Peyer's patch (tissue), 4 donors: ENCODE measurements around the gene PAX6. TPM values are rescaled to one million over a fixed set of nuclear protein-coding genes. Genes with fewer than 3 reads are reported as not detected.

Experiments used
- DNase-seq, 3 donors: peaks; one replicate each; pipeline ENCODE4 v3.0.0-alpha.2; 2017 to 2019
- H3K27ac ChIP-seq, 4 donors: fragments of 200-600 bp; sonication (generic); one replicate each; pipeline ENCODE4 v1.5.1; 2016 to 2019
- H3K27me3 ChIP-seq, 2 donors: fragments of 200-600 bp; sonication (generic); one replicate each; pipeline ENCODE4 v1.5.1; 2019
- H3K36me3 ChIP-seq, 3 donors: fragments of 200-600 bp; sonication (generic); one replicate each; pipeline ENCODE4 v1.5.1; 2016 to 2019
- H3K4me1 ChIP-seq, 4 donors: fragments of 200-600 bp; sonication (generic); one replicate each; pipeline ENCODE4 v1.5.1; 2016 to 2019
- H3K4me3 ChIP-seq, 4 donors: fragments of 200-600 bp; sonication (generic); 1 replicate in 3 of 4; 2 replicates in 1 of 4; pipeline ENCODE4 v1.5.1; 2016 to 2019; ENCODE audit warnings: mild to moderate bottlenecking in 1 of 4
- H3K9me3 ChIP-seq, 4 donors: fragments of 200-600 bp; sonication (generic); one replicate each; pipeline ENCODE4 v1.5.1; 2016 to 2019; ENCODE audit warnings: mild to moderate bottlenecking in 1 of 4
- CTCF ChIP-seq, 6 experiments: fragments of 450-650 bp in 4 of 6; fragments of 200-600 bp in 2 of 6; sonication (generic) in 1 of 6; IDR thresholded peaks; one replicate each; pipeline ENCODE4 v1.5.1; 2017 to 2019; ENCODE audit warnings: antibody characterized with exemption in 6 of 6, mild to moderate bottlenecking in 3 of 6, moderate library complexity in 1 of 6
- POLR2A ChIP-seq, 2 donors: fragments of 450-650 bp; IDR thresholded peaks; one replicate each; pipeline ENCODE4 v1.5.1; 2017; ENCODE audit warnings: antibody characterized with exemption in 2 of 2, mild to moderate bottlenecking in 2 of 2, moderate library complexity in 2 of 2
- total RNA-seq, 4 donors: library from RNA; depleted of rRNA; stranded (reverse); fragments of >200 nt; gene quantifications; one replicate each; pipeline ENCODE4 v1.1.0, GENCODE V29; 2016

PAX6 gene
- total RNA-seq, 4 donors from 2014 or later = 2.5 to 5.1 (median 2.8) TPM; not detected in 1

GRCh38 chr11:31824332-31824878 lies 13.3 kb upstream of the PAX6 start:
- no peak for DNase-seq
- TF ChIP-seq CTCF (IDR thresholded peaks at IDR 0.05) (no peak), POLR2A (IDR thresholded peaks at IDR 0.05) (no peak)
- Histone ChIP-seq H3K27me3 (peaks cover 0 to 56% of the 10 kb centered on the region in 2 donors), H3K36me3 (no peaks in the 10 kb centered on the region), H3K27ac (no peak overlapping the region), H3K9me3 (no peaks in the 10 kb centered on the region), H3K4me3 (no peak overlapping the region), H3K4me1 (peaks cover 0 to 9% (median 0%) of the 10 kb centered on the region in 4 donors)

GRCh38 chr11:31823644-31824331 lies 12.7 kb upstream of the PAX6 start:
- DNase-seq = peak in 1 of 3 donors; percentile 33
- no peaks in the 10 kb centered on the region for H3K36me3 ChIP-seq
- no peak overlapping the region for H3K4me3 ChIP-seq
- peaks cover 0 to 56% of the 10 kb centered on the region in 2 donors for H3K27me3 ChIP-seq
- H3K4me1 ChIP-seq = peaks cover 0 to 9% (median 0%) of the 10 kb centered on the region in 4 donors
- no peaks in the 10 kb centered on the region for H3K9me3 ChIP-seq
- no peak overlapping the region for H3K27ac ChIP-seq
- TF ChIP-seq POLR2A (IDR thresholded peaks at IDR 0.05) (no peak), CTCF (IDR thresholded peaks at IDR 0.05) (no peak)

- TF ChIP-seq CTCF (IDR thresholded peaks at IDR 0.05) (no peak), POLR2A (IDR thresholded peaks at IDR 0.05) (no peak)
- H3K27ac ChIP-seq = no peak overlapping the region
- no peak for DNase-seq
These were observed 12.0 kb upstream of the PAX6 start for GRCh38 chr11:31822927-31823643.

GRCh38 chr11:31822175-31822926 lies 11.2 kb upstream of the PAX6 start:
- Histone ChIP-seq H3K27me3 (peaks cover 0 to 56% of the 10 kb centered on the region in 2 donors), H3K36me3 (no peaks in the 10 kb centered on the region), H3K4me1 (peaks cover 0 to 20% (median 0%) of the 10 kb centered on the region in 4 donors), H3K9me3 (no peaks in the 10 kb centered on the region), H3K4me3 (no peak overlapping the region), H3K27ac (no peak overlapping the region)
- TF ChIP-seq POLR2A (IDR thresholded peaks at IDR 0.05) (no peak), CTCF (IDR thresholded peaks at IDR 0.05) (no peak)
- peak in 1 of 3 donors; percentile 28 for DNase-seq

More at GRCh38 chr11:31822927-31823643, 12.0 kb upstream of the PAX6 start:
- Histone ChIP-seq H3K4me3 (no peak overlapping the region), H3K27me3 (peaks cover 0 to 56% of the 10 kb centered on the region in 2 donors), H3K9me3 (no peaks in the 10 kb centered on the region), H3K36me3 (no peaks in the 10 kb centered on the region), H3K4me1 (peaks cover 0 to 13% (median 0%) of the 10 kb centered on the region in 4 donors)

GRCh38 chr11:31821766-31822165 lies 10.6 kb upstream of the PAX6 start:
- DNase-seq = no peak
- Histone ChIP-seq H3K27ac (no peak overlapping the region), H3K27me3 (peaks cover 0 to 58% of the 10 kb centered on the region in 2 donors), H3K9me3 (no peaks in the 10 kb centered on the region), H3K36me3 (no peaks in the 10 kb centered on the region), H3K4me3 (no peak overlapping the region), H3K4me1 (peaks cover 0 to 20% (median 3%) of the 10 kb centered on the region in 4 donors)
- TF ChIP-seq CTCF (IDR thresholded peaks at IDR 0.05) (no peak), POLR2A (IDR thresholded peaks at IDR 0.05) (no peak)
